GM23248 (cell line): ENCODE results near the gene TRAK2.

ENCODE experiments used
- EZH2 ChIP-seq: fragments of 200-600 bp; sonication (generic); IDR thresholded peaks from 2 replicates; pipeline ENCODE4 v1.6.1; 2018; ENCODE audit warnings: antibody characterized with exemption, mild to moderate bottlenecking; ENCODE audit not compliant: insufficient read depth, poor library complexity, severe bottlenecking
- EZH2phosphoT487 ChIP-seq: fragments of 200-600 bp; sonication (generic); IDR thresholded peaks from 2 replicates; pipeline ENCODE4 v1.6.1; 2018; ENCODE audit warnings: antibody characterized with exemption, moderate library complexity, mild to moderate bottlenecking, low read depth; ENCODE audit not compliant: insufficient read depth

DNA sequence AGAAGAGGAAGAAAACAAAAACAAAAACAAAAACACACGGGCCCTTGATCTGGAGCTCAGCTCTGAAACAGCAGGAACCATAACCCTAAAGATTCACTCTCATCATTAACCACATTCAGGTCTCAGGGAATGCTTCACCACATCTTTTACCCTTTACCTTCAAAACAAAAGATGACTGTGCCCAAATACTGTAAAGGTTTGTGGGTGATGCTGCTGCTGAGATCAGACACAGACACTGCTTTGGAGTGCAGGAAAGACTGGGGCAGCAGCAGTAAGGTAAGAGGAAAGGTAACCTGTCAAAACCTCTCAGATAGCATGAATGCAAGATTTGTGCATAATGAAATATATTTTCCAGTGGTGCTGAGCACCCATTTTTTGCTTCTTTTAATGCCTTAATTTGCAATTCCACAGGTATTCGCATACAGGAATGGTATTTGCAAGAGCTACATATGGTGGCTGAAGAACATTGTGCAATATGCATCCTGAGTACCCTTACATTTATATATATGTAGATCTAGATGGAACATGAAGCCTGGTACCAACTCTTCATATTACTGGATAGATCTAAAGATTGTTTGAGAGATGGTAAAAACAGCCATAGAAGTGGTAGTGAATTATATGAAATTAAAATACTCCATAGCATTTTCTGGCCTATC, 90.1 kb downstream of the TRAK2 start:
- TF ChIP-seq EZH2 (no peak), EZH2phosphoT487 (no peak)
